IPS DF 6.9 (cell line): ENCODE results near the gene TMEM107.

Source experiments
- DNase-seq: peaks from one replicate; pipeline ENCODE4 v3.0.0-alpha.2; 2013; ENCODE audit warnings: low read depth, low spot score
- H3K27ac ChIP-seq: one replicate; pipeline ENCODE4 v1.5.1; 2013; ENCODE audit warnings: low read length, control low read depth
- H3K27me3 ChIP-seq: 2 replicates; pipeline ENCODE4 v1.6.1; 2013; ENCODE audit warnings: mild to moderate bottlenecking, low read length; ENCODE audit not compliant: control insufficient read depth, insufficient read depth
- H3K36me3 ChIP-seq: 2 replicates; pipeline ENCODE4 v1.6.1; 2013; ENCODE audit warnings: low read length; ENCODE audit not compliant: control insufficient read depth, insufficient read depth
- H3K4me1 ChIP-seq: 2 replicates; pipeline ENCODE4 v1.6.1; 2013; ENCODE audit warnings: low read length; ENCODE audit not compliant: control insufficient read depth, insufficient read depth
- H3K4me3 ChIP-seq: 2 replicates; pipeline ENCODE4 v1.5.1; 2013; ENCODE audit warnings: mild to moderate bottlenecking, low read length
- H3K9me3 ChIP-seq: 2 replicates; pipeline ENCODE4 v1.6.1; 2013; ENCODE audit warnings: low read length, inconsistent platforms; ENCODE audit not compliant: control insufficient read depth, insufficient read depth
- WGBS: extraction: QIAGEN DNeasy Blood & Tissue Kit; methylation state at CpG from one replicate; pipeline ENCODE4 v1.1.7; 2013; ENCODE audit warnings: mixed read lengths, missing lambda C conversion rate; ENCODE audit not compliant: insufficient read length, insufficient coverage; 5-methylcytosine and 5-hydroxymethylcytosine counted together

The TMEM107 gene

DNA sequence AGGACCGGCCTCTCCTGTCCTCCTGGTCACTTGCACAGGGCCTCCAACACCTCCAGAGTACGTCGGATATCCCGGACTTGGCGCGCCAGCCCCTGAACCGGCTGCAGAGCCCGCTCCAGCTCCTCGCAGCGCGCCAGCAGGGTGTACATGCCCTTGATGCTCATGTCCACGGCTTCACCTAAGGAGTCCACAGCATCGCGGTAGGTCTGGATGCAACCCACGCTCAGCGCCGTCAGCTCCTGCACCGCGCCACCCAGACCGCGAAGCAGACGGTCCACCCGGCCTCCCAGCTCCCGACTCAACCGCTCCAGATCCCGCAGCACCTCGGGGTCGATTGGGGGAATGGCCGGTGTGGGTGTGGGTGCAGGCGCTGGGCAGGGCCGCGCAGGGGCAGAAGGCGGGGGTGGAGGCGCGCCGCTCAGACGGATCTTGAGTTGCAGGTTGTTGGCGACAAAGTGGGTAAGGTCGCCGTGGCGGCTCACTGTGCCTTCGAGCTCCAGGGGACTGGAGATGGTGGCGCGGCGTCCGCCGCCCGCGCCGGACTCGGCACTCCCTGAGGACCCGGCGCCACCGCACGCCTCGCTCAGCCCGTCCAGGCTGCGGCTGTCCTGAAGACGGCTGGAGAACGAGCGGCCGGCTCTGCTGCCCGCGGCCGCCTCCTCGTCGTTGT lies 13.0 kb upstream of the TMEM107 start:
- Histone ChIP-seq H3K4me1 (peaks cover 7% of the 10 kb centered on the region), H3K27me3 (no peaks in the 10 kb centered on the region), H3K36me3 (no peaks in the 10 kb centered on the region), H3K27ac (no peak overlapping the region), H3K4me3 (peak overlapping the region; percentile 65; the same call in 1 of the 2 replicates), H3K9me3 (no peaks in the 10 kb centered on the region)
- no CpG with 5 or more reads among the region's 67 CpGs for WGBS
- DNase-seq, result no peak

- no CpG with 5 or more reads among the region's 12 CpGs for WGBS
- no peak overlapping the region for H3K27ac ChIP-seq
These were observed 12.2 kb upstream of the TMEM107 start for GRCh38 chr17:8188263-8188839.

GRCh38 chr17:8187517-8188262 lies 11.5 kb upstream of the TMEM107 start:
- no peak overlapping the region for H3K27ac ChIP-seq
- H3K27me3 ChIP-seq, result no peaks in the 10 kb centered on the region
- no peaks in the 10 kb centered on the region for H3K9me3 ChIP-seq
- H3K36me3 ChIP-seq, result no peaks in the 10 kb centered on the region
- peaks cover 8% of the 10 kb centered on the region for H3K4me1 ChIP-seq
- peak overlapping the region; percentile 74; the same call in 1 of the 2 replicates for H3K4me3 ChIP-seq
- peak; percentile 96 for DNase-seq
- no CpG with 5 or more reads among the region's 25 CpGs for WGBS

More at GRCh38 chr17:8188263-8188839, 12.2 kb upstream of the TMEM107 start:
- Histone ChIP-seq H3K4me1 (peaks cover 8% of the 10 kb centered on the region), H3K36me3 (no peaks in the 10 kb centered on the region), H3K4me3 (no peak overlapping the region; the same call in 1 of the 2 replicates), H3K27me3 (no peaks in the 10 kb centered on the region), H3K9me3 (no peaks in the 10 kb centered on the region)
- no peak for DNase-seq

- H3K9me3 ChIP-seq, result no peaks in the 10 kb centered on the region
- peaks cover 8% of the 10 kb centered on the region for H3K4me1 ChIP-seq
- WGBS, result no CpG with 5 or more reads among the region's 32 CpGs
- H3K27me3 ChIP-seq, result no peaks in the 10 kb centered on the region
- no peak for DNase-seq
- no peaks in the 10 kb centered on the region for H3K36me3 ChIP-seq
- peak overlapping the region; percentile 74; the same call in 1 of the 2 replicates for H3K4me3 ChIP-seq
- no peak overlapping the region for H3K27ac ChIP-seq
These were observed 10.8 kb upstream of the TMEM107 start for GRCh38 chr17:8186787-8187516.

GRCh38 chr17:8186446-8186786 lies 10.2 kb upstream of the TMEM107 start:
- peaks cover 8% of the 10 kb centered on the region for H3K4me1 ChIP-seq
- H3K9me3 ChIP-seq, result no peaks in the 10 kb centered on the region
- WGBS, result no CpG with 5 or more reads among the region's 23 CpGs
- H3K27me3 ChIP-seq, result no peaks in the 10 kb centered on the region
- DNase-seq, result no peak
- peak overlapping the region; percentile 74; the same call in 1 of the 2 replicates for H3K4me3 ChIP-seq
- H3K27ac ChIP-seq, result no peak overlapping the region
- H3K36me3 ChIP-seq, result no peaks in the 10 kb centered on the region

DNA sequence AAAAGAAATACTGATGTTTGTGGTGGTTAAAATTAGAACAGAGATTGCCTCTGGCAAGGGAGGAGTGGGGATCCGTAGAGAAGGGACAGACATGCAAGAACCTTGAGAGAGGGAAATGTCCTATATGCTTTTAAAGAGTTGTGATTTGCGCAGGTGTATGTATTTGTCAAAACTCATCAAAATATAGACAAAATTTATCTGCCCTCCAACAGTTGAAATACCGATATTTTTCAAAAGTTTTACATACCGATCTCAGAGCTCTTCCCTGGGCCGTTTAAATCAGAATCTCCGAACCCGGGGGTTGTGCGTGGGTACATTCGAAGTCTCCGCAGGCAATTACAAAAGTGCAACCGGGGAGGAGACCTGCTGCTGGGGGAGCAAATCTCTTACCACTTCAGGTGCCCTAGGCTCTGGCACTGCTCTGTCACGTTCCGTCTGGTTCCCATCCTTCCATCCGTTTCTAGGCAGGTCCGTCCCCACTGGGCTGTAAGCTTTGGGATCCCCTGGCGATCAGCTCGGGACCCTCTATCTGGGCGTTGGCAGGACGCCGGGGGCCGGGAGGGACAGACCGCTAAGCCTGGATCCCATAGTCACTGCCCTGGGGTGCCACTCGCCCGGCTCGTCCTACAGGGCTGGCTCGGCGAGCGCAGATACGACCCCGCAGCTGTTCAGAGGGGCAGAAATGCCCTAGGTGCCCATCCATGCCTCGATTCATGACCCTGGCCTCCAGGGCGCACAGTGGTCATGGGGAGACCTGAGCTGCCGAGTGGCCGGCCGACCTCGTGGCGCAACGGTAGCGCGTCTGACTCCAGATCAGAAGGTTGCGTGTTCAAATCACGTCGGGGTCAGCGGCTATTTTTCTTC lies 9.6 kb upstream of the TMEM107 start:
- no CpG with 5 or more reads among the region's 44 CpGs for WGBS
- peaks cover 8% of the 10 kb centered on the region for H3K4me1 ChIP-seq
- H3K9me3 ChIP-seq, result no peaks in the 10 kb centered on the region
- no peak for DNase-seq
- no peaks in the 10 kb centered on the region for H3K36me3 ChIP-seq
- H3K27ac ChIP-seq, result no peak overlapping the region
- no peaks in the 10 kb centered on the region for H3K27me3 ChIP-seq
- H3K4me3 ChIP-seq, result peak overlapping the region; percentile 74; the same call in 1 of the 2 replicates

DNA sequence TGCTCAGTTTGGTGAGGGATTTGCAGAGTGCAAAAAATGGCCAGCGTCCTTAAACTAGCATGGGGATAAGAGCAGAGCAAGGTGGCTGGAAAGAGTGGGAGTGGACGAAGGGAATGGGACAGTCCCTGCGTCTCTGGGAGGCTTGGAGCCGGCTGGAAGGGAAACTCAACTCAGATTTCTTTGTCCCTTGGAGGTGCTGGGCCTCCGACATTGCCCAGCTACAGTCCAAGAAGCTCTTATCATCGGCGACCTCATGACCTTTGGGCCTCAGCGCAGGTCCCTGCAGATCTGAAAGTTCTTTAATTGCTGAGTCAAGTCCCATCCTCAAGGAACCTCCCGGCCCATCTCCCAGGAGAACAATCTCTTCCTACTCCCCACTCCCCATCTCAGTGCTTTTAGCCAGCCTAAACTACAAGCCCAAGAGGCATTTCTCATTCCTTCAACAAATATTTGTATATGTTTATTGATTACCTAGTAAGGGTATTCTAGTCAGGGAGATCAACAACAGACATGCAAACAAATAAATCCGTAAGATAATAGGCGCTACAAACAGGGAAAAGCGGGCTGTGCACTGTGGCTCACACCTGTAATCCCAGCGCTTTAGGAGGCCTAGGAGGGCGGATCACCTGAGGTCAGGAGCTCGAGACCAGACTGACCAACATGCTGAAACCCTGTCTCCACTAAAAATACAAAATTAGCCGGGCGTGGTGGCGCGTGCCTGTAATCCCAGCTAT lies 985 bp upstream of the TMEM107 start:
- Histone ChIP-seq H3K27ac (no peak overlapping the region), H3K9me3 (no peaks in the 10 kb centered on the region), H3K4me1 (peaks cover 5% of the 10 kb centered on the region), H3K4me3 (peak overlapping the region; percentile 48; the same call in 1 of the 2 replicates), H3K36me3 (no peaks in the 10 kb centered on the region), H3K27me3 (no peaks in the 10 kb centered on the region)
- no CpG with 5 or more reads among the region's 19 CpGs for WGBS
- no peak for DNase-seq

DNA sequence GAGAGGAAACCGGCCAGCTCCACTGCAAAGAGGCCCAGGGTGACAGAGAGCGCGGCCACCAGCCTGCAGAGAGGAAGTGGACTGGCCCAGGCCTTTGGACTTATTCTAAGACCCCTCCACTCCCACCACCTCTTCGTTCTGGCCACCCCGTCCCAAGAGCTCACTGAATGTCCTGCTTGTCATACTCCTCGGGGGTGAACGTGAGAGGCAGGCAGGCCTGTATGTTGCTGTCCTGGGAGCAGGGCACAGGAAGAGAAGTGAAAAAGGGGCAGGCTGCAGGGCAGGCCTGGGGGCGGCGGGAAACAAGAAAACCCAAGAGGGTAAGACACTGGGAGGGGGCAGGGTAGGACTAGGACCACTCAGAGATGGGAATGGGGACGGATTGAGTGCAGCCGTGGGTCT lies 384 bp downstream of the TMEM107 start:
- Histone ChIP-seq H3K4me1 (peaks cover 5% of the 10 kb centered on the region), H3K27me3 (no peaks in the 10 kb centered on the region), H3K4me3 (peak overlapping the region; percentile 48; the same call in 1 of the 2 replicates), H3K36me3 (no peaks in the 10 kb centered on the region), H3K27ac (no peak overlapping the region), H3K9me3 (no peaks in the 10 kb centered on the region)
- WGBS, result no CpG with 5 or more reads among the region's 11 CpGs
- no peak for DNase-seq

- Histone ChIP-seq H3K27ac (no peak overlapping the region), H3K27me3 (no peaks in the 10 kb centered on the region), H3K4me3 (peak overlapping the region; percentile 41; the same call in 1 of the 2 replicates), H3K9me3 (no peaks in the 10 kb centered on the region), H3K36me3 (no peaks in the 10 kb centered on the region), H3K4me1 (peaks cover 5% of the 10 kb centered on the region)
- WGBS, result no CpG with 5 or more reads among the region's 14 CpGs
- DNase-seq, result no peak
These were observed 2.3 kb downstream of the TMEM107 start for GRCh38 chr17:8173871-8174322.
